Measurements from ENCODE around the gene MPO. TPM values are rescaled to one million over a fixed set of nuclear protein-coding genes. Genes with fewer than 3 reads are reported as not detected.

The MPO gene
- total and polyA plus RNA-seq, 9 of the 15 experiments (the other 6 are each of a cell fraction or from before 2014, with no cell fraction given): 0.04 to 0.47 (median 0.39) TPM; not detected in 6

DNA sequence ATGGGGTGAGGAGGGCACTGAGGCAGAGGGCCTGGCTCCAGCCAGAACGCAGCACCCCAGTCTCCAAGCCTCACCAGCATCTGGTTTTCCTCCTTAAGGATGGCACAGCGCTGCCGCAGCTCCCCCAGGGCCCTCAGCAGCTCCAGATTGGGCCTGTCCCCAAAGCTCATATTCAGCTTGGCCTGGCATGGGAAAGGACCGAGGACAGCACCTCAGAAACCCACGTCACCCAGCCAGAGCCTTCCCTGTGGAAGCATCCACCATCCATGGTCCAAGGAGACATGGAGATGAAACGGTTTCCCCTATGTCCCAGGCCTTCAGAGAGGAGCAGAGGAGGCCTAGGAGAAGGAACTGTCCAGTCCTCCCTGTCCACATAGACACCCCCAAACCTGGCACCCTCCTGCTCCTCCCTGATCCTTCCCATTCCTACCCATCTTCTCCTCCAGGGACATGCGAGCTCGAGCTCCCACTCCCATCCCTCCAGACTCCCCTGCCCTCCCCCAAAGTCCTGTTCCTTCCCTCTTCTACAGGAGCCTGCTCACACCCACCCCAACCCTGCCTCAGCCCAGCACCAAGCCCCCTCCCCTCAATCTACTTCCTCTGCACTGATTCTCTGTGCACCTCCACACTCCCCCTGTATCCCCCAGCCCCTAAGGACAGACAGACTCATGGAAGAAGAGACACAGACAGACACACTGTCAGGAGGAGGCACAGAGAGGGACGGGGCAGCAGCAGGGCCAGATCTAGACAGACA, 46.1 kb upstream of the MPO start (continued):
- TF ChIP-seq, protein P1, sequence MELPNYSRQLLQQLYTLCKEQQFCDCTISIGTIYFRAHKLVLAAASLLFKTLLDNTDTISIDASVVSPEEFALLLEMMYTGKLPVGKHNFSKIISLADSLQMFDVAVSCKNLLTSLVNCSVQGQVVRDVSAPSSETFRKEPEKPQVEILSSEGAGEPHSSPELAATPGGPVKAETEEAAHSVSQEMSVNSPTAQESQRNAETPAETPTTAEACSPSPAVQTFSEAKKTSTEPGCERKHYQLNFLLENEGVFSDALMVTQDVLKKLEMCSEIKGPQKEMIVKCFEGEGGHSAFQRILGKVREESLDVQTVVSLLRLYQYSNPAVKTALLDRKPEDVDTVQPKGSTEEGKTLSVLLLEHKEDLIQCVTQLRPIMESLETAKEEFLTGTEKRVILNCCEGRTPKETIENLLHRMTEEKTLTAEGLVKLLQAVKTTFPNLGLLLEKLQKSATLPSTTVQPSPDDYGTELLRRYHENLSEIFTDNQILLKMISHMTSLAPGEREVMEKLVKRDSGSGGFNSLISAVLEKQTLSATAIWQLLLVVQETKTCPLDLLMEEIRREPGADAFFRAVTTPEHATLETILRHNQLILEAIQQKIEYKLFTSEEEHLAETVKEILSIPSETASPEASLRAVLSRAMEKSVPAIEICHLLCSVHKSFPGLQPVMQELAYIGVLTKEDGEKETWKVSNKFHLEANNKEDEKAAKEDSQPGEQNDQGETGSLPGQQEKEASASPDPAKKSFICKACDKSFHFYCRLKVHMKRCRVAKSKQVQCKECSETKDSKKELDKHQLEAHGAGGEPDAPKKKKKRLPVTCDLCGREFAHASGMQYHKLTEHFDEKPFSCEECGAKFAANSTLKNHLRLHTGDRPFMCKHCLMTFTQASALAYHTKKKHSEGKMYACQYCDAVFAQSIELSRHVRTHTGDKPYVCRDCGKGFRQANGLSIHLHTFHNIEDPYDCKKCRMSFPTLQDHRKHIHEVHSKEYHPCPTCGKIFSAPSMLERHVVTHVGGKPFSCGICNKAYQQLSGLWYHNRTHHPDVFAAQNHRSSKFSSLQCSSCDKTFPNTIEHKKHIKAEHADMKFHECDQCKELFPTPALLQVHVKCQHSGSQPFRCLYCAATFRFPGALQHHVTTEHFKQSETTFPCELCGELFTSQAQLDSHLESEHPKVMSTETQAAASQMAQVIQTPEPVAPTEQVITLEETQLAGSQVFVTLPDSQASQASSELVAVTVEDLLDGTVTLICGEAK (IDR thresholded peaks at IDR 0.05): no peak
- TF ChIP-seq, protein P1 (CRISPR knock-in tag; IDR thresholded peaks at IDR 0.05): 0 out of 2 replicates have a peak, but pooled peaks have one; percentile 26
- 0 out of 2 replicates have a peak, but pooled peaks have one; percentile 21 for TF ChIP-seq HNRNPUL1 (IDR thresholded peaks at IDR 0.05; ENCODE audit: low read length)
- TF ChIP-seq SP1 (CRISPR knock-in tag; IDR thresholded peaks at IDR 0.05): no peak
- TF ChIP-seq, protein P2, sequence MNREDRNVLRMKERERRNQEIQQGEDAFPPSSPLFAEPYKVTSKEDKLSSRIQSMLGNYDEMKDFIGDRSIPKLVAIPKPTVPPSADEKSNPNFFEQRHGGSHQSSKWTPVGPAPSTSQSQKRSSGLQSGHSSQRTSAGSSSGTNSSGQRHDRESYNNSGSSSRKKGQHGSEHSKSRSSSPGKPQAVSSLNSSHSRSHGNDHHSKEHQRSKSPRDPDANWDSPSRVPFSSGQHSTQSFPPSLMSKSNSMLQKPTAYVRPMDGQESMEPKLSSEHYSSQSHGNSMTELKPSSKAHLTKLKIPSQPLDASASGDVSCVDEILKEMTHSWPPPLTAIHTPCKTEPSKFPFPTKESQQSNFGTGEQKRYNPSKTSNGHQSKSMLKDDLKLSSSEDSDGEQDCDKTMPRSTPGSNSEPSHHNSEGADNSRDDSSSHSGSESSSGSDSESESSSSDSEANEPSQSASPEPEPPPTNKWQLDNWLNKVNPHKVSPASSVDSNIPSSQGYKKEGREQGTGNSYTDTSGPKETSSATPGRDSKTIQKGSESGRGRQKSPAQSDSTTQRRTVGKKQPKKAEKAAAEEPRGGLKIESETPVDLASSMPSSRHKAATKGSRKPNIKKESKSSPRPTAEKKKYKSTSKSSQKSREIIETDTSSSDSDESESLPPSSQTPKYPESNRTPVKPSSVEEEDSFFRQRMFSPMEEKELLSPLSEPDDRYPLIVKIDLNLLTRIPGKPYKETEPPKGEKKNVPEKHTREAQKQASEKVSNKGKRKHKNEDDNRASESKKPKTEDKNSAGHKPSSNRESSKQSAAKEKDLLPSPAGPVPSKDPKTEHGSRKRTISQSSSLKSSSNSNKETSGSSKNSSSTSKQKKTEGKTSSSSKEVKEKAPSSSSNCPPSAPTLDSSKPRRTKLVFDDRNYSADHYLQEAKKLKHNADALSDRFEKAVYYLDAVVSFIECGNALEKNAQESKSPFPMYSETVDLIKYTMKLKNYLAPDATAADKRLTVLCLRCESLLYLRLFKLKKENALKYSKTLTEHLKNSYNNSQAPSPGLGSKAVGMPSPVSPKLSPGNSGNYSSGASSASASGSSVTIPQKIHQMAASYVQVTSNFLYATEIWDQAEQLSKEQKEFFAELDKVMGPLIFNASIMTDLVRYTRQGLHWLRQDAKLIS (CRISPR knock-in tag; IDR thresholded peaks at IDR 0.05): 0 out of 2 replicates have a peak, but pooled peaks have one; percentile 39
- TF ChIP-seq ZC3H11A (IDR thresholded peaks at IDR 0.05; ENCODE audit: low read depth, low read length): no peak
- TF ChIP-seq LCOR (CRISPR knock-in tag; IDR thresholded peaks at IDR 0.05): peak; percentile 22
